ENCODE data around the gene SH3BP4. TPM values are rescaled to one million over a fixed set of nuclear protein-coding genes. Genes with fewer than 3 reads are reported as not detected.
A peak's percentile ranks its signal among the peaks of the same experiment; 100 is the strongest.

Gene SH3BP4
- total and polyA plus RNA-seq, 2 of the 13 experiments (the other 11 are each of a cell fraction or from before 2014, with no cell fraction given) = 34.6 to 99.1 TPM

DNA sequence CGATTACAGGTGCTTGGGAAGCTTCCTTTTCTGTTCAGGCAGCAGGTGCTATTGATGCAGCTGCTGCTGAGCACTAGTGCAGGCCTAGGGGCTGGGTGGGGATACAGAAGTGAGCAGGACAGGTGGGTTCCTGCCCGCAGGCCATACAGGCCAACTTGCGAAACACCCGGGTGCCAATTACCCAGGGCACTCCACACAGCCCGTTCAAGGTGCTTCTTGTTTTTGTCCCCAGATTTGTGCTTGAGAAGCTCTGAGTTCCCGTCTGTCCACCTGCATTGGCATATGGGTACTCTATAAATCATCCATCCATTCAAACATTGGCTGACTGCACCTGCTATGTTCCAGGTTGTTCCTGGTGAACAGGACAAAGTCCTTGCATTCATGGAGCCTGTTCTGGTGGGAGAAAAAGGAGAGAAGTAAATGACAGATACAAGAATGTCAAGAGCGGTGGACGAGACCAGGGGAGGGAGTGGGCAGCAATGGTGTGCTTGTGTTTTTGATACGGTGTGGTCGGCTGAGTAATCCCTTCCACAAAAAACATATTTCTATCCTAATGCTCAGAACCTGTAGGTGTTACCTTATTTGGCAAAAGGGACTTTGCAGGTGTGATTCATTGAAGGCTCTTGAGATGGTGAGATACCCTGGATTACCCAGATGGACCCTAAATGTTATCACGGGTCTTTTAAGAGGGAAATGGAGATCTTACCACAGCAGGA is 31.4 kb downstream of the SH3BP4 start (continued):
- TF ChIP-seq, protein P1, sequence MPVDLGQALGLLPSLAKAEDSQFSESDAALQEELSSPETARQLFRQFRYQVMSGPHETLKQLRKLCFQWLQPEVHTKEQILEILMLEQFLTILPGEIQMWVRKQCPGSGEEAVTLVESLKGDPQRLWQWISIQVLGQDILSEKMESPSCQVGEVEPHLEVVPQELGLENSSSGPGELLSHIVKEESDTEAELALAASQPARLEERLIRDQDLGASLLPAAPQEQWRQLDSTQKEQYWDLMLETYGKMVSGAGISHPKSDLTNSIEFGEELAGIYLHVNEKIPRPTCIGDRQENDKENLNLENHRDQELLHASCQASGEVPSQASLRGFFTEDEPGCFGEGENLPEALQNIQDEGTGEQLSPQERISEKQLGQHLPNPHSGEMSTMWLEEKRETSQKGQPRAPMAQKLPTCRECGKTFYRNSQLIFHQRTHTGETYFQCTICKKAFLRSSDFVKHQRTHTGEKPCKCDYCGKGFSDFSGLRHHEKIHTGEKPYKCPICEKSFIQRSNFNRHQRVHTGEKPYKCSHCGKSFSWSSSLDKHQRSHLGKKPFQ (CRISPR knock-in tag; IDR thresholded peaks at IDR 0.05; ENCODE audit: insufficient replicate concordance) = no peak
- TF ChIP-seq ZNF24 (IDR thresholded peaks at IDR 0.05) = no peak
- TF ChIP-seq, protein P2, sequence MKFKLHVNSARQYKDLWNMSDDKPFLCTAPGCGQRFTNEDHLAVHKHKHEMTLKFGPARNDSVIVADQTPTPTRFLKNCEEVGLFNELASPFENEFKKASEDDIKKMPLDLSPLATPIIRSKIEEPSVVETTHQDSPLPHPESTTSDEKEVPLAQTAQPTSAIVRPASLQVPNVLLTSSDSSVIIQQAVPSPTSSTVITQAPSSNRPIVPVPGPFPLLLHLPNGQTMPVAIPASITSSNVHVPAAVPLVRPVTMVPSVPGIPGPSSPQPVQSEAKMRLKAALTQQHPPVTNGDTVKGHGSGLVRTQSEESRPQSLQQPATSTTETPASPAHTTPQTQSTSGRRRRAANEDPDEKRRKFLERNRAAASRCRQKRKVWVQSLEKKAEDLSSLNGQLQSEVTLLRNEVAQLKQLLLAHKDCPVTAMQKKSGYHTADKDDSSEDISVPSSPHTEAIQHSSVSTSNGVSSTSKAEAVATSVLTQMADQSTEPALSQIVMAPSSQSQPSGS (CRISPR knock-in tag; IDR thresholded peaks at IDR 0.05) = no peak
- TF ChIP-seq RFX3 (CRISPR knock-in tag; IDR thresholded peaks at IDR 0.05) = no peak
- TF ChIP-seq ZNF207 (IDR thresholded peaks at IDR 0.05; ENCODE audit: borderline replicate concordance) = no peak
- TF ChIP-seq ZBTB38 (CRISPR knock-in tag; IDR thresholded peaks at IDR 0.05) = no peak
- TF ChIP-seq NFE2L2 (IDR thresholded peaks at IDR 0.05; ENCODE audit: low read length) = no peak
- no peak for TF ChIP-seq ZNF543 (CRISPR knock-in tag; IDR thresholded peaks at IDR 0.05)
- no peak for TF ChIP-seq MAFK (conservative IDR thresholded peaks at IDR 0.05 in 1 of 2, IDR thresholded peaks at IDR 0.05 in 1 of 2; ENCODE audit: low read length in 2 of 2)
- TF ChIP-seq, protein P3, sequence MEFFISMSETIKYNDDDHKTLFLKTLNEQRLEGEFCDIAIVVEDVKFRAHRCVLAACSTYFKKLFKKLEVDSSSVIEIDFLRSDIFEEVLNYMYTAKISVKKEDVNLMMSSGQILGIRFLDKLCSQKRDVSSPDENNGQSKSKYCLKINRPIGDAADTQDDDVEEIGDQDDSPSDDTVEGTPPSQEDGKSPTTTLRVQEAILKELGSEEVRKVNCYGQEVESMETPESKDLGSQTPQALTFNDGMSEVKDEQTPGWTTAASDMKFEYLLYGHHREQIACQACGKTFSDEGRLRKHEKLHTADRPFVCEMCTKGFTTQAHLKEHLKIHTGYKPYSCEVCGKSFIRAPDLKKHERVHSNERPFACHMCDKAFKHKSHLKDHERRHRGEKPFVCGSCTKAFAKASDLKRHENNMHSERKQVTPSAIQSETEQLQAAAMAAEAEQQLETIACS (CRISPR knock-in tag; IDR thresholded peaks at IDR 0.05) = no peak
- TF ChIP-seq DPF2 (CRISPR knock-in tag; IDR thresholded peaks at IDR 0.05; ENCODE audit: borderline replicate concordance, low read depth) = peak; percentile 29; the same call in 1 of the 2 replicates
- peak; percentile 88 for TF ChIP-seq SRF (IDR thresholded peaks at IDR 0.05; ENCODE audit: low read depth, low read length)
- no peak for TF ChIP-seq KMT2B (CRISPR knock-in tag; IDR thresholded peaks at IDR 0.05)
- peak; percentile 4 for TF ChIP-seq ZEB1 (IDR thresholded peaks at IDR 0.05; ENCODE audit: insufficient replicate concordance, low read depth)
- TF ChIP-seq, protein P4, sequence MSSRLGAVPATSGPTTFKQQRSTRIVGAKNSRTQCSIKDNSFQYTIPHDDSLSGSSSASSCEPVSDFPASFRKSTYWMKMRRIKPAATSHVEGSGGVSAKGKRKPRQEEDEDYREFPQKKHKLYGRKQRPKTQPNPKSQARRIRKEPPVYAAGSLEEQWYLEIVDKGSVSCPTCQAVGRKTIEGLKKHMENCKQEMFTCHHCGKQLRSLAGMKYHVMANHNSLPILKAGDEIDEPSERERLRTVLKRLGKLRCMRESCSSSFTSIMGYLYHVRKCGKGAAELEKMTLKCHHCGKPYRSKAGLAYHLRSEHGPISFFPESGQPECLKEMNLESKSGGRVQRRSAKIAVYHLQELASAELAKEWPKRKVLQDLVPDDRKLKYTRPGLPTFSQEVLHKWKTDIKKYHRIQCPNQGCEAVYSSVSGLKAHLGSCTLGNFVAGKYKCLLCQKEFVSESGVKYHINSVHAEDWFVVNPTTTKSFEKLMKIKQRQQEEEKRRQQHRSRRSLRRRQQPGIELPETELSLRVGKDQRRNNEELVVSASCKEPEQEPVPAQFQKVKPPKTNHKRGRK (CRISPR knock-in tag; IDR thresholded peaks at IDR 0.05) = no peak
- TF ChIP-seq RBAK (CRISPR knock-in tag; IDR thresholded peaks at IDR 0.05) = no peak
- no peak for TF ChIP-seq ZMYM3 (CRISPR knock-in tag; IDR thresholded peaks at IDR 0.05)
- no peak for TF ChIP-seq ZNF143 (CRISPR knock-in tag; IDR thresholded peaks at IDR 0.05)
- TF ChIP-seq, protein P5, sequence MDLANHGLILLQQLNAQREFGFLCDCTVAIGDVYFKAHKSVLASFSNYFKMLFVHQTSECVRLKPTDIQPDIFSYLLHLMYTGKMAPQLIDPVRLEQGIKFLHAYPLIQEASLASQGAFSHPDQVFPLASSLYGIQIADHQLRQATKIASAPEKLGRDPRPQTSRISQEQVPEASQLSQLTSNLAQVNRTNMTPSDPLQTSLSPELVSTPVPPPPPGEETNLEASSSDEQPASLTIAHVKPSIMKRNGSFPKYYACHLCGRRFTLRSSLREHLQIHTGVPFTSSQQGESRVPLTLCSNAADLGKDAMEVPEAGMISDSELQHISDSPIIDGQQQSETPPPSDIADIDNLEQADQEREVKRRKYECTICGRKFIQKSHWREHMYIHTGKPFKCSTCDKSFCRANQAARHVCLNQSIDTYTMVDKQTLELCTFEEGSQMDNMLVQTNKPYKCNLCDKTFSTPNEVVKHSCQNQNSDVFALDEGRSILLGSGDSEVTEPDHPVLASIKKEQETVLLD (CRISPR knock-in tag; IDR thresholded peaks at IDR 0.05; ENCODE audit: low read depth) = no peak
- TF ChIP-seq SALL2 (CRISPR knock-in tag; IDR thresholded peaks at IDR 0.05) = 0 out of 2 replicates have a peak, but pooled peaks have one; percentile 9

Measured in HepG2 (cell line).